Parathyroid adenoma (tissue), 2 donors: ENCODE results near the gene MSTO1.

ENCODE experiments used
- H2AFZ ChIP-seq: fragments of 300-600 bp; sonication (generic); one replicate; pipeline ENCODE4 v1.7.0; 2017; ENCODE audit warnings: antibody characterized with exemption, mild to moderate bottlenecking
- H3K27ac ChIP-seq: fragments of 300-600 bp; sonication (generic); one replicate; pipeline ENCODE4 v1.7.0; 2017
- H3K27me3 ChIP-seq: fragments of 300-600 bp; sonication (generic); one replicate; pipeline ENCODE4 v1.7.0; 2017; ENCODE audit warnings: low read length; ENCODE audit not compliant: control insufficient read depth, insufficient read depth
- H3K36me3 ChIP-seq: fragments of 300-600 bp; sonication (generic); one replicate; pipeline ENCODE4 v1.7.0; 2017; ENCODE audit warnings: low read length; ENCODE audit not compliant: control insufficient read depth, insufficient read depth
- H3K4me1 ChIP-seq: fragments of 300-600 bp; sonication (generic); one replicate; pipeline ENCODE4 v1.7.0; 2017; ENCODE audit warnings: control low read depth
- H3K4me2 ChIP-seq: fragments of 300-600 bp; sonication (generic); one replicate; pipeline ENCODE4 v1.7.0; 2017; ENCODE audit warnings: low read length
- H3K4me3 ChIP-seq: fragments of 300-600 bp; sonication (generic); one replicate; pipeline ENCODE4 v1.7.0; 2017; ENCODE audit warnings: low read depth, low read length
- H3K79me2 ChIP-seq: fragments of 300-600 bp; sonication (generic); one replicate; pipeline ENCODE4 v1.7.0; 2017; ENCODE audit warnings: control low read depth
- H3K9ac ChIP-seq: fragments of 300-600 bp; sonication (generic); one replicate; pipeline ENCODE4 v1.7.0; 2017; ENCODE audit warnings: mild to moderate bottlenecking
- H3K9me3 ChIP-seq: fragments of 300-600 bp; sonication (generic); one replicate; pipeline ENCODE4 v1.7.0; 2017; ENCODE audit warnings: low read length; ENCODE audit not compliant: control insufficient read depth
- CTCF ChIP-seq: fragments of 300-600 bp; sonication (generic); IDR thresholded peaks from one replicate; pipeline ENCODE4 v1.7.0; 2017; ENCODE audit warnings: antibody characterized with exemption, mild to moderate bottlenecking
- donor health status: primary hyperparathyroidism.

MSTO1 gene

GRCh38 chr1:155648207-155649147 lies 38.5 kb downstream of the MSTO1 start:
- Histone ChIP-seq H3K27ac (no peak overlapping the region), H3K9me3 (no peaks in the 10 kb centered on the region), H3K4me1 (peaks cover 5% of the 10 kb centered on the region), H3K4me2 (no peak overlapping the region), H2AFZ (no peak overlapping the region), H3K36me3 (no peaks in the 10 kb centered on the region), H3K9ac (no peak overlapping the region), H3K79me2 (no peaks in the 10 kb centered on the region), H3K4me3 (no peak overlapping the region), H3K27me3 (no peaks in the 10 kb centered on the region)
- peak; percentile 27 for TF ChIP-seq CTCF

DNA sequence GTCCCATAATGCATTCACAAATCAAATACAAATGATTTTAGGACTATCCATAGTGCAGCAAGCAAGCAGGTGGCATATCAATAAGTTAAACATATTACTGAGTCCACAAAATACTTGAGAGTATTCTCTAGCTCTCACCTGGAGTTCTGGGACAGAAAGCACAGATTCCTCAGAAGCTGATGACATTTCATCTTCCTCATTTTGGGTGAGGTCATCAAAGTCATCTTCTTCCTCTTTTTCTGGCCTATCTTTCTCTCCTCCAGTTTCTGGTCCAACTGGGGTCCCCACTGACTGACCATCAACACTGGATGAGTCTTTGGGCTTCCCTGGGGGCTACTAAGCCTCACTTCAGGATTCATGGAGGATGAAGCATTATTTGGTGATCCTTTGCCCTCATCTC lies 39.7 kb downstream of the MSTO1 start:
- H3K4me2 ChIP-seq = no peak overlapping the region
- no peak overlapping the region for H3K27ac ChIP-seq
- H3K4me3 ChIP-seq = no peak overlapping the region
- H3K27me3 ChIP-seq = no peaks in the 10 kb centered on the region
- H3K9me3 ChIP-seq = no peaks in the 10 kb centered on the region
- H3K9ac ChIP-seq = no peak overlapping the region
- H2AFZ ChIP-seq = no peak overlapping the region
- no peak for TF ChIP-seq CTCF
- no peaks in the 10 kb centered on the region for H3K36me3 ChIP-seq
- no peaks in the 10 kb centered on the region for H3K79me2 ChIP-seq
- peaks cover 5% of the 10 kb centered on the region for H3K4me1 ChIP-seq

DNA sequence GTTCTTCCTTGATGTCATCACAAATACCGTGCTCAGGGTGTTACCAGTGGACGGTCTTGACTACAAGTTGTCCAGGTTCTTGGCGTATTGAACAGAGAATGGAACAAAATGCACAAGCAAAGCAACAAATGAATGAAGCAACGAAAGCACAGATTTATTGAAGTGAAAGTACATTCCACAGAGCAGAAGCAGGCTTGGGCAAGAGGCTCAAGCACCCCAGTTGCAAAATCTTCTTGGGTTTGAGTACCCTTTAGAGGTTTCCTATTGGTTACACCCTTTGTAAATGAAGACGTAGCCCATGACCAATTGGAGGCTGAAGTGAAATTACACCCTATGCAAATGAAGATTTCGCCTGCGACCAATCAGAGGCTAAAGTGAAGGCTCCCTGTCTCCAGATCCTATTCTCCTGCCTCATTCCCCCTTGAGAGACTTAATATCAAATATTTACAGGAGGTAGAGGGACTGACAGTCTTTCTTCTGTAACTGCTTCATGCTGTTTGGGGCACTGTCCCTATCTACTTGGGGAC lies 40.3 kb downstream of the MSTO1 start:
- Histone ChIP-seq H3K4me1 (peaks cover 5% of the 10 kb centered on the region), H3K4me3 (no peak overlapping the region), H3K79me2 (no peaks in the 10 kb centered on the region), H3K9me3 (no peaks in the 10 kb centered on the region), H2AFZ (no peak overlapping the region), H3K9ac (no peak overlapping the region), H3K36me3 (no peaks in the 10 kb centered on the region), H3K27ac (no peak overlapping the region), H3K27me3 (no peaks in the 10 kb centered on the region), H3K4me2 (no peak overlapping the region)
- no peak for TF ChIP-seq CTCF

DNA sequence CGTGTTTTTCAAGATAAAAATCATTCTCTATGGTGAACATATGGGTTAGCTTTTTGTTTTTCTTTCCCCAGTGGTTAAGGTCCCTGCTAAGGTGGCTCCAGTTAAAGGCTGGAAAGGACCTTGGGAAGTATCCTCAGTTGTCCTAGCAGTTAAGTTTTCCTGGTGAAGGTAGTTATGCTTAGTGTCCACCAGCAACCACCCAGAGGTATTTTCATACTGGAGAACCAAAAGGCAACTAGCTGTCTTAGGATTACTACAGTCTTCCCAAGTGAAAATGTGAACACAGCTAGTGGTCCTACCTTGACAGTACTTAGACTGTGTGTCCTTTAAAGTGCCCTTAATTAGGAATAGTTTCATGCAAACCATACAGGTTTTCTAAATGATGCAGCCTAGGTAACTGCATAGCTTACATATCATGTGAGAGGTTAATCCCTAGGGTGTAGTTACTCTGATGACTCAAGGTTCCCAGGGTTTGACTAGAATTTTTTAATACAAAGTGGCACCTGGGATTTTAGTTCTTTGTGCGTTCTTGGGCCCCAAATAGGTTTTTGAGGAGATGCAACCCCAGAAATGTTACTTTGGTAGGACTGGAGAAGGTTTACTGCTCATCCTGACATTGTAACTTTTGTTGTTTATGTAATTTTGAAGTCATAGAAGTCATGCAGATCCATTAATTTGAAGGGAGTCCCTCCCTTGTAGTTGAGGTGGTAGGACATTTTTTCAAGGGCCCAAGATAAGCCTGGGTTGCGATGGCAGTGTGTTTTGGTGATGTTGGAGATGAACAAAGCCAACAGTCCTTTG lies 42.0 kb downstream of the MSTO1 start:
- H3K4me2 ChIP-seq = peak overlapping the region; percentile 37
- H3K4me1 ChIP-seq = peaks cover 5% of the 10 kb centered on the region
- no peak overlapping the region for H3K27ac ChIP-seq
- H3K9ac ChIP-seq = no peak overlapping the region
- H3K36me3 ChIP-seq = no peaks in the 10 kb centered on the region
- H3K9me3 ChIP-seq = no peaks in the 10 kb centered on the region
- H2AFZ ChIP-seq = peak overlapping the region; percentile 60
- no peaks in the 10 kb centered on the region for H3K27me3 ChIP-seq
- H3K79me2 ChIP-seq = no peaks in the 10 kb centered on the region
- peak overlapping the region; percentile 19 for H3K4me3 ChIP-seq
- TF ChIP-seq CTCF = no peak
